Activated naive CD4-positive, alpha-beta T cell (primary cell): ENCODE data around the gene ELOA.
A peak's percentile ranks its signal among the peaks of the same experiment; 100 is the strongest.
"Not testable (repeated sequence)": the region's sequence is repeated elsewhere in the genome, so short reads cannot be mapped to it uniquely, and the experiment has no call there.

ENCODE experiments used
- DNase-seq, 4 experiments: peaks; one replicate each; lab custom pipeline; 2025; lab: John Stamatoyannopoulos, UW

ELOA gene

DNA sequence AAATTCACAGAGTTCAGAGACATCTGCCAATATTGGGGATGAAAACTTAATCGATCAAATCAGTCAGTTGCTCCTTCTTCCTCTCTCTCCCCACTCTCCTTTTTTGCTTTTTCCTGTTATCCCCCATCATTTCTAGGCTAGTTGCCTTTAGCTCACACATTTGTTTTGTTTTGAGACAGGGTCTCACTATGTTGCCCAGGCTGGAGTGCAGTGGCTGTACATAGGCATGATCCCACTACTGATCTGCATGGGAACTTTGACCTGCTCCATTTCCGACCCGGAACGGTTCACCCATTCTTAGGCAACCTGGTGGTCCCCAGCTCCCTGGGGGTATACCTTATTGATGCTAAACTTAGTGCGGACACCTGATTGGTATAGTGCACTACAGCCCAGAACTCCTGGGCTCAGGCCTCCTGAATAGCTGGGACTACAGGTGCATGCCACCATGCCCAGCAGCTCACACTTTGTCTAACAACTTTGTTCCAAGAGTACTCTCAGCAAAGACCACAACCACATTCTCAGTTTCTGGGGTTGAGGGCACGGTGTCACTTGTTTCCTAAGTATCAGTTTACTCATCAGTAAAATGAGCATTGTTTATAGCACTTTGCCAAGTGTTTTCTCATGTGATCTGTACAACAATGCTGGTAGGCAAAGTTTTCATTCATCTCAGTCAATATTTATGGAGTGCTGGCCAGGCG lies 6.7 kb upstream of the ELOA start:
- DNase-seq = no peak

DNA sequence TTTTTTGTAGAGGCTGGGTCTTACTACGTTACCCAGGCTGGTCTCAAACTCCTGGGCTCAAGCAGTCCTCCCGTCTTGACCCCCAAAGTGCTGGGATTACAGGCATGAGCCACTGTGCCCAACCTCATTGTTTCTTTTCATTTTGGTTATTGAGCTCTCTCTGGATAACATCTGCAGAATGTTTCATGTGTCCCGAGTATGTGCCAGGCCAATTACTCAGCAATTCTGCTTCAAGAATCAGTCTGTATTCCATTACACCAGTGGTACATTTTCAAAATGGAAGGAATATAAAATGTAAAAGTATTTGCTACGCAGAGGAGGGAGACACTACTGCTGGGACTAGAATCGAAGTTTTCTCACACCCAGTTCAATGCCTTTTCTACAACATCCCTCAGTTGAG lies 1.7 kb upstream of the ELOA start:
- no peak for DNase-seq

DNA sequence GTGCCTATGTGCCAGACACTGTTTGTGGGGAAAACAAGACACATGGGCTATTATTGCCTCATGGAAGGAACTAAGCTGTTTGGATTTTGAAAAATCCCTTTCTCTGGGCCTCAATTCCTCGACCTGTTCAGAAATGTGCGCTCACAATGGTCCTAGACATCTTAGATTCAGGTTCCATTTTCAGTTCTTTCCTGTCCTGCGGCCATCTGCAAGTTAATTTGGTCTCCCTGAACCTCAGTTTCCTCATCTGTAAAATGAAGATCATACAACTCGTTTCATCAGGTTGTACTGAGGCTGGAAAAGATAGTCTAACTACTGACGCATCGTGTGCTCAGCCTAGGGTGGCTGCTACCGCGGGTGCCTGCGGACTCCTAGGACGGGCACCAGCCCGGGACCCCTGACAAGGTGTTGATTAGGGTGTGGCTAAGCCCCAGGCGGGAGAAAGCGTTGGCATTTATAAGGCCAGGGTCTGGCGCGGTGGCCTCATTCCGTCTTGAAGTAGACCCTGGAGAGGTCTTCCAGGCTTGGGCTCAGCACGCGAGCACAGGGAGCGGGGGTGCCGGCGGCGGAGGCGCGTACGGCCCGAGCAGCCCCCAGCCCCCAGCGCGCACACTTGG lies 493 bp upstream of the ELOA start:
- DNase-seq = peak in 2 of 4 experiments; percentile 28 to 32

DNA sequence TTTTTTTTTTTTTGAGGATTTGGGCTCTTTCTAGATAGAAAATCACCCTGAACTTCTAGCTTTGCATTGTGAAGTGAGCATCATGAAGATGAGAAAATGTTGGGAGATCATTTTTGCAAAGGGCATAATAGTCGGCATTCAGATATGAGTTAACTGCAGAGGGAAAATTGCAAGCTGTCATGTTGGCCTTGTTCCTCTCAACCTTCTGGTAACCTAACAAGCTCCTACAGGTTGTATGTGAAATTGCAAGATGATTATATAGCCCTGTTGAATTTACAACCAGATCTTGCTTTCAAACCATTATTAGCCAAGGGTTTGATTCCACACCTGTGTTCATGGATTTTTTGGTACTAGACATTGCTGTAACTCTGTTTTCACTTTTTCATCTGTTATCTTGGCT lies 2.2 kb downstream of the ELOA start:
- DNase-seq = no peak

DNA sequence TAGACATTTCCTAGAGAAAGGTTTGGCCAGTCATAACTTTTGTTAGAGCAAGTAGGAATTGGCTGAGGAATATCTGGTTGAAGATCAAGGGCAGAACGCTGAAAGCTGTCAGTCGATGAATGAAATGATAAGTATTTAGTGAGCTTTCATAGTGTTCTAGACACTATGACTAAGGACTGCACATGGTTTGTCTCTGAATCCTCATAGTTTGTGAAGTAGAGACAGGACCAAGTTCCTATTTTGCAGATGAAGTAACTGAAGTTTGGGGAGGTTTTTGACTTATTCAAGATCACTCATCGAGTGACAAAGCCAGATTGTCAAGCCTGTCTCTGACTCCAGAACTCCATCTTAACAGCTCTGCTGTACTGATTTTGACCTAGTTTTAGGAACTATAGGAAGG lies 4.7 kb downstream of the ELOA start:
- no peak for DNase-seq

DNA sequence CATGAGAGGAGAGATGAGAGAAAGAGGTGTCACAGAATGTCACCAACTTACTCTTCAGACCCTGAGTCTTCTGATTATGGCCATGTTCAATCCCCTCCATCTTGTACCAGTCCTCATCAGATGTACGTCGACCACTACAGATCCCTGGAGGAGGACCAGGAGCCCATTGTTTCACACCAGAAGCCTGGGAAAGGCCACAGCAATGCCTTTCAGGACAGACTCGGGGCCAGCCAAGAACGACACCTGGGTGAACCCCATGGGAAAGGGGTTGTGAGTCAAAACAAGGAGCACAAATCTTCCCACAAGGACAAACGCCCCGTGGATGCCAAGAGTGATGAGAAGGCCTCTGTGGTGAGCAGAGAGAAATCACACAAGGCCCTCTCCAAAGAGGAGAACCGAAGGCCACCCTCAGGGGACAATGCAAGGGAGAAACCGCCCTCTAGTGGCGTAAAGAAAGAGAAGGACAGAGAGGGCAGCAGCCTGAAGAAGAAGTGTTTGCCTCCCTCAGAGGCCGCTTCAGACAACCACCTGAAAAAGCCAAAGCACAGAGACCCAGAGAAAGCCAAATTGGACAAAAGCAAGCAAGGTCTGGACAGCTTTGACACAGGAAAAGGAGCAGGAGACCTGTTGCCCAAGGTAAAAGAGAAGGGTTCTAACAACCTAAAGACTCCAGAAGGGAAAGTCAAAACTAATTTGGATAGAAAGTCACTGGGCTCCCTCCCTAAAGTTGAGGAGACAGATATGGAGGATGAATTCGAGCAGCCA lies 8.0 kb downstream of the ELOA start:
- no peak for DNase-seq

DNA sequence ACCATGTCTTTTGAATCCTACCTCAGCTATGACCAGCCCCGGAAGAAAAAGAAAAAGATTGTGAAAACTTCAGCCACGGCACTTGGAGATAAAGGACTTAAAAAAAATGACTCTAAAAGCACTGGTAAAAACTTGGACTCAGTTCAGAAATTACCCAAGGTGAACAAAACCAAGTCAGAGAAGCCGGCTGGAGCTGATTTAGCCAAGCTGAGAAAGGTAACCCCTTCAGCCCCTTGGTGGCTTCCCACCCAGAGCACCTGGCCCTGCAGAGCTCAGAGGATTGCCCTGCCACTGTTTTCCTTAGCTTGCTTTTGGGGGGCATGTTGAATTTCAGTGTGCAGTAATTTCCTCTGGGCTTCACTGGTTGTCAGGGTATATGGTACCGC lies 8.5 kb downstream of the ELOA start:
- DNase-seq = no peak

DNA sequence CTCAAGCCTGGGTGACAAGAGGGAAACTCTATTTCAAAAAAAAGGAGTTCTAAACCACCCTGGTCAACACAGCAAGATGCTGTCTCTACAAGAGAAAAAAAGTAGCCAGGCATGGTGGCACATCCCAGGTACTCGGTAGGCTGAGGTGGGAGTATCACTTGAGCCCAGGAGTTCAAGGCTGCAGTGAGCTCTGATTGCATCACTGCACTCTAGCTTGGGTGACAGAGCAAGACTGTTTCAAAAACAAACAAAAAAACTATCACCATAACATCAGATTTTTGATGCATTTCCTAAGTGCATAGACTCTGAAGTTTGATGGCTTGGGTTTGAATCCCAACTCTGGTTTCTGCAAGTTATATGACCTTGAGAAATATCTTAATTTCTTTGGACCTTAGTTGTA lies 9.6 kb downstream of the ELOA start:
- DNase-seq = no peak

DNA sequence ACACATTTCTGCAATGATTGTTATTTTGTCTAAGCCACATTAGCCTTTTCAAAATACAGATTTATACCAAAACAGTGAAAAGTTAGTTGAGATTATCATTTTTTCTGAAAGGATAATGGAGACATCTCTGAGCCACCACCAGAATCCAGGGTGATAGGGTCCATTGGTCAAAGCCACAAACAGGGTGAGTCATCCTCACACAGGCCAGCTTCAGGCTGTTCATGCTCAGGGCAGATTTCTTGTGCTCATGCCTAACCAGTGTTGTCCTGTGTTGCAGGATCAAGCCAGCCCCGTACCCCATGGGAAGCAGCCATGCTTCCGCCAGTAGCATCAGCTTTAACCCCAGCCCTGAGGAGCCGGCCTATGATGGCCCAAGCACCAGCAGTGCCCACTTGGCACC lies 13.4 kb downstream of the ELOA start:
- no peak for DNase-seq

DNA sequence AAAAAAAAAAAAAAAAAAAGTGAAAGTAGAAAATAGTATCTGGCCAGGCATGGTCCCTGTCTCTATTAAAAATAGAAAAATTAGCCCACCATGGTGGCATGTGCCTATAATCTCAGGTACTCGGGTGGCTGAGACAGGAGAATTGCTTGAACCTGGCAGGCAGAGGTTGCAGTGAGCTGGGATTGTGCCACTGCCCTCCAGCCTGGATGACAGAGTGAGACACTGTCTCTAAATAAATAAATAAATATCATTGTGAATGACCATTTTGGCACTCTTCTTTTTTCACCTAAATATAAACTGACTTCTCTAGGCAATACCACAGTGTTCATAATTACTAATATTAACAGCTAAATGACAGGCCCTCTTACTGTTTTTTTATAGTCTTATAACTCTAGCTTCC lies 14.5 kb downstream of the ELOA start:
- no peak for DNase-seq

DNA sequence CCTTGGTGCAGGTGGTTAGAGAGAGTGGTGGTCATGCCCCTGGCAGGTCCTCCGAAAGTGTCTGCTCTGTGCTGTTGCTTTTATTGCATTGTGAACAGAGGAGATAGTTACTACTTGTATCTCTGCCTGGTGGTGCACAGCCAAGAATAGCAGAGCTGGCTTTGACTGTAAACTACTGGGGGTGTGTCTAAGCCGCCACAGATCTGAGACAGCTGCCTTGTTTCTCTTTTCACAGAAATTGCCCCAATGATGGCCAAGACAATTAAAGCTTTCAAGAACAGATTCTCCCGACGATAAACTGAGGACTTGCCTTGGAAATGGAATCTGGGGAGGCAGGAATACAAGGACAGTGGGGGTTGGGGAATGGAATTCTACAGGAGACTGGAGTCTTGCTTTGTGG lies 16.0 kb downstream of the ELOA start:
- no peak for DNase-seq

DNA sequence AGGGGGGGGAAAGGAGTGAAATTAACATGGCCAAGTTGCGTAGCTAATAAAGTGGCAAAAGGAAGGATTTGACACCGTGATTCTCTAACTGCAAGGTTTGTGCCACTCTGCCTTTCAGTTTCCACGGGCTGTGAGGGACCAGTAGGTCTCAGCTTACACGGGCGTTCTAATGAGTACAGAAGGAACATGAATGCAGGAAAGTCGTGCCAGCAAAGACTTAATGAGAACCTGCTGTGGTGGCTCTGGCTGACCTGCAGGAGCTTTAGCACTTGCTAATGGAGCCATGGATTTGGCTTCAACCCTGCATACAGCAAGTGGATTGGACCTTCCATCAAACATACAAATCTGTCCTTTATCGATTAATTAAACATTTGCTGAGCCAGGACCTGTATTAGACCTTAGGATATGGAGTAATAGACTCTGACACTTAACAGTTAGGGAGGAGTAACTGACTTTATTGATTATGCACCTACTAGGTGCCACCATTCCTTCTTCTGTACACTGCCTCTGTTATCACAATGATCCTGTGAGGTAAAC lies 19.8 kb downstream of the ELOA start:
- no peak for DNase-seq

DNA sequence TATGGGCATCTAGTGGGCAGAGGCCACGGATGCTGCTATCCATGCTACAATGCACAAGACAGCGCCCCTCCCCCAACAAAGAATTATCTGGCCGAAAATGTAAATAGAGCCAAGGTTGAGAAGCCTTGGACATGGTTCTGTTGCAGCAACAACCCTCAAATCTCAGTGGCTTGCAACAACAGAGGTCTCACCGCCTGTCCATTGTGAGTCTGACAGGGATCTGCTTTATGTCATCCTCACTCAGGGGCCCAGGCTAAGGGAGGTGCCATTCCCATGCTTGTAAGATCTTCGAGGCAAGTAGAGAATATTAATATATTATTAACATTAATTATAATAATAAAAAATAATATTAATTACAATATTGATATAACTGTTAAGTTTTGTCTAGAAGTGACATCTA lies 25.5 kb downstream of the ELOA start:
- DNase-seq = no peak

DNA sequence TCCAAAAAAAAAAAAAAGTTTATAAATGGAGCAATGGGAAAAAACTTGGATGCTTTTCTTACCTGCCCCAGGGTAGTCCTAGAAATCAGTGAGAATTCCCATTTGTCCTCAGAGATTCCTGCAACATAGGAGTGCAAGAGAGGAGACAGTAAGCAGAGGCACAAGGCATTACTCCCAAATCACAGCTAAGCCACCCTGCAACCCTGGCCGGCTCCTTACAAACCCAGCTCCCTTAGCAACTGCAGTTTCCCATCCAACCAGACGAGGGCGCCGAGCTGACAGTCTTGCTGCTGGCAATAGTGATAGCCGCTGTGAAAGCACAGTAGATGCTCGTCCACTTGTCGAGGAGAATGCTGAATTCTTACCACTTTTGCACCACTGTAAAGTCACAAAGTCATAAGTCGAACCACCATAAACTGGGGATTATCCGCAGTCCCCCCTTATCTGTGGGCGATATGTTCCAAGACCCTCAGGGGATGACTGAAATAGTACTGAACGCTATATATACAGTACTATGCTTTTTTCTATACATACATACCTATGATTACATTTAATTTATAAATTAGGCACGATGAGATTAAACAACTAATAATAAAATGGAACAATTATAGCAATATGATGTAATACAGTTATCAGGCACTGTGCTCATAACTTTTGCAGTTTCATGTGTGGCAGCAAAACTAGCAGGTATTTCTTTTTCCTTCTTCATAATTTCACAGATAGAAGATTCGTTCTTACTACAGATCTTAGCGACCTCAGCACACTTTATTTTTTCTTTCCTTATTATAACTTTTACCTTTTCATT lies 29.0 kb downstream of the ELOA start:
- DNase-seq = peak; percentile 55 to 84 (median 74)

DNA sequence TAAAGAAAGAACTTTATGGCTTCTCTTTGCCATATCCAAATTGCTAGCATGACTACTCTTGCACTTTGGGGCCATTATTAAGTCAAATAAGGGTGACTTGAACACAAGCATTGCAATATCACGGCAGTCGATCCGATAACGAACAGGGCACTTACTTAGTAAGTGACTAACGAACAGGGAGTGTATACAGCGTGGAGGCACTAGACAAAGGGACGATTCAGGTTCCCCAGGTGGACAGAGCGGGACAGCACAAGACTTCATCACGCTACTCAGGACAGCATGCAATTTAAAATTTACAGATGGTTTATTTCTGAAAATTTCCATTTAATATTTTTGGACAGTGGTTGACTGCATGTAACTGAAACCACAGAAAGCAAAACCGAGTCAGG lies 29.6 kb downstream of the ELOA start:
- DNase-seq = no peak

DNA sequence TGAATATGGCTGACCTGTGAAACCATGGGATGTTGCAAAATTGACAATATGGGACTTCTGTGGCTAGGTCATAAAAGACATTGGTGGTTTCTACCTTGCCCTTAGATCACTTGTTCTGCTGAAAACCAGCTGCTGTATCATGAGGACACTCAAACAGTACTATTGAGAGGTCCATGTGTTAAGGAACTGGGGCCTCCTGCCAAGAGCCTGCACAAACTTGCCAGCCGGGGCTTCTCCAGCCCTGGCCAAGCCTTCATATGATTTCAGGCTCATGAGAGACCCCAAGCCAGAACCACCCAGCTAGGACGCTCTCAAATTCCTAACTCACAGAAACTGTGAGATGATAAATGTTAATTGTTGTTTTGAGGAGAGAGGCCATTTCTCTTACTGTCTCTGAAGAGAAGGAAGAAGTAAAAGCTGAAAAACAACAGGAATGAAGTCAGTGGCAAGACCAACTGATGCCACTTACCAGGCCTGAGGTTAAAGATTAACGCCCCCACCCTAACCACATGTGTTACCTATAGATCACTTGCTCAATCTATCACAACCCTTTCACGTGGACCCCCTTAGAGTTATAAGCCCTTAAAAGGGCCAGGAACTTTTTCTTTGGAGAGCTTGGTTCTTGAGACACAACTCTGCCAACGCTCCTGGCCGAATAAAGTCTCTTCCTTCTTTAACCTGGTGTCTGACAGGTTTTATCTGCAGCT lies 31.1 kb downstream of the ELOA start:
- DNase-seq = no peak

DNA sequence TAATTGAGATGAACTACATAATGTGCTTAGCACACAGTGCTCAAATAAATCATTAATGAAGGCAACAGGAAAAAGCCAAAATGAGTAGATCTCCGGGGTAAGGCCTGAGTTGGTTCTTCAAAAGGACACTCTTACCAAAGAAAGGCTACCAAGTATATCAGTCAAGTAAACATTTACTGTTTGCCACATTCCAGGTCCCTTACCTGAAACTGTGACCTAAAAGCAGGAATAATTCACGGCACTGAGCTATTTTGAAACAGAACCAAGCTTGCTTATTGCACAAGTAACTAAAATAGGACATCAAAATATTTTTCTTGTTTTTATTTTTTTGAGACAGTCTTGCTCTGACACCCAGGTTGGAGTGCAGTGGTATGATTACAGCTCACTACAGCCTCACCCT lies 32.9 kb downstream of the ELOA start:
- DNase-seq = no peak

DNA sequence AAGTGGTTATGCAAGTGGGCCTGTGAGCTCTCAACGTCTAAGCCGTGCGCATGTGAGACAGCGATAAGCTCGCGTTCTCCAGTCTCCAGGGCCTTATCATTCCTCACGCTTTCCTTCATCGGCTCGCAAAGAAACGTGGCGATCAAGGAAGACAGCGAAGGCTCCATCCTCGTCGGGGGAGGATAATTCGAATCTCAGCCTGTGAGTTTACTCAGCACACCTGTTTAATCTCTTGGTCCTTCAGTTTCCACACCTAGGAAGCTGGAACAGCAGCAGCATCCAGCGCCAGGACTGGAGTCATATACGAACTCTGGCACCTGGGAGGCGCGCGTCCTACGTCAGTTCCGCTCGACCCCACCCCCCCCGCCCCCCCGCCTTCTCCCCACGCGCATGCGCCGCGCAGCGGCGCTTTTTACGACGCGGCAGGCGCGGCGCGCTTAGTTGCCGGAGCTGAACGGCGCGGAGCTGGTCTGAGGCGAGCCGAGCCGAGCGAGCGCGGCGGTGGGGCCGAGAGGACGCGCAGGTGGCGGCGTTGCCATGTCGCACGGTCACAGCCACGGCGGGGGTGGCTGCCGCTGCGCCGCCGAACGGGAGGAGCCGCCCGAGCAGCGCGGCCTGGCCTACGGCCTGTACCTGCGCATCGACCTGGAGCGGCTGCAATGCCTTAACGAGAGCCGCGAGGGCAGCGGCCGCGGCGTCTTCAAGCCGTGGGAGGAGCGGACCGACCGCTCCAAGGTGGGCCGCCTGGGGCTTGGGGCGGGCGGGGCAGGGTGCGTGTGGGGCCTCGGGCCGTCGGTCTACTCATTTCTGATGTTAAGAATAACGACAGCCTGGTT lies 34.9 kb downstream of the ELOA start, which contains the start of gene PITHD1:
TSS of gene PITHD1 (plus strand) at position 440 of the 836 bp plus-strand sequence. CDS start at position 538, 98 bp downstream.
- peak; percentile 41 to 67 (median 60) for DNase-seq

DNA sequence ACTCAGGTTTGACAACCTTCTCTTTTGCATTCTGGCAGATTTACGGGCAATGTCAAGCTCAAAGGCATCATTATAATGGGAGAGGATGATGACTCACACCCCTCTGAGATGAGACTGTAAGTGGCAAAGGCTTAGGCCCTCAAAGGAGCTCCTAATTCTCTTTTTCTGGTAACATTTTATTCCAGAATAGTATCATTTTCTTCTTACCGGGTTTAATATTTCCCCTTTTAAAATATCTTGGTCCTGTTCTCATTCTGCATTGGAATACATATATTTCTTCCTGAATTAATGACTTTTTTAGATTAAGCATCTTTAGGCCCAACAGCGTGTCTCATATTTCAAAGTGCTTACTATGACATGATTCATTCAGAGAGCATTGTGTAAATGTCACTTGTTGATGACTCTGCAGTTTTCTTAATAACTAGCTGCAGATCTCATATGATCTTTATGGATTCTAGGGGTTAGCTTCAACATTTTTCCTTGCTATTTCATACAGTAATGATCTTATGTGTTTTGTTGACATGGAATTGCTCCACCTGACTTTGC lies 36.6 kb downstream of the ELOA start:
- DNase-seq = no peak

DNA sequence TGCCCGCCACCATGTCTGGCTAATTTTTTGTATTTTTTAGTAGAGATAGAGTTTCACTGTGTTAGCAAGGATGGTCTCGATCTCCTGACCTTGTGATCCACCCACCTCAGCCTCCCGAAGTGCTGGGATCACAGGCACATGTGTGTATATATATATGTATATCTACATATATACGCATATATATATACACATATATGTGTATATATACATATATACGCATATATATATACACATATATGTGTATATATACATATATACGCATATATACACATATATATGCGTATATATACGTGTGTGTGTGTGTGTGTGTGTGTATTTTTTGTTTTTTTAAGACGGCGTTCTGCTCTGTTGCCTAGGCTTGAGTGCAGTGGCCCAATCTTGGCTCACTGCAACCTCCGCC lies 39.9 kb downstream of the ELOA start:
- DNase-seq = not testable (repeated sequence)
